A549 (cell line): ENCODE results near the gene RAB3GAP1.

Experiments used
- CHD2 ChIP-seq: fragments of 150-350 bp; IDR thresholded peaks from 2 replicates; pipeline ENCODE4 v1.6.1; 2014; ENCODE audit warnings: low read length; ENCODE audit not compliant: partially characterized antibody
- CHD4 ChIP-seq: fragments of 200-600 bp; sonication (generic); IDR thresholded peaks from 2 replicates; pipeline ENCODE4 v1.6.1; 2016; ENCODE audit warnings: antibody characterized with exemption, mild to moderate bottlenecking, borderline replicate concordance
- EP300 ChIP-seq, 2 experiments: fragments of >200 bp; sonication (Bioruptor Twin); formaldehyde crosslinking; IDR thresholded peaks; 2 replicates in 1 of 2; 3 replicates in 1 of 2; pipeline ENCODE4 v1.6.1; 2016 to 2017
- FOXS1 ChIP-seq: fragments of 250-450 bp; sonication (Bioruptor Pico); IDR thresholded peaks from 2 replicates; pipeline ENCODE4 v1.5.0; 2020; ENCODE audit warnings: mild to moderate bottlenecking, moderate library complexity
- JUN ChIP-seq, 2 experiments: fragments of >200 bp; sonication (Bioruptor Twin); formaldehyde crosslinking; IDR thresholded peaks; 2 replicates in 1 of 2; 3 replicates in 1 of 2; pipeline ENCODE4 v1.6.1; 2016 to 2017
- NFE2L2 ChIP-seq: fragments of 150-350 bp; conservative IDR thresholded peaks from 2 replicates; pipeline ENCODE4 v1.6.1; 2014; ENCODE audit warnings: low read length
- PHF8 ChIP-seq: fragments of 200-600 bp; sonication (generic); IDR thresholded peaks from 2 replicates; pipeline ENCODE4 v1.6.1; 2016; ENCODE audit warnings: low read depth, mild to moderate bottlenecking, antibody characterized with exemption, moderate library complexity, borderline replicate concordance
- POLR2A ChIP-seq: IDR thresholded peaks from 2 replicates; pipeline ENCODE4 v1.6.1; 2012; ENCODE audit warnings: mild to moderate bottlenecking, low read length
- RAD21 ChIP-seq, 2 experiments: fragments of >200 bp in 1 of 2; sonication (Bioruptor Twin) in 1 of 2; formaldehyde crosslinking in 1 of 2; IDR thresholded peaks in 1 of 2; conservative IDR thresholded peaks in 1 of 2; 2 replicates in 1 of 2; 3 replicates in 1 of 2; pipeline ENCODE4 v1.6.1; 2012 to 2018; ENCODE audit warnings: inconsistent platforms in 1 of 2
- SREBF2 ChIP-seq: fragments of 450-650 bp; IDR thresholded peaks from 2 replicates; pipeline ENCODE4 v1.6.1; 2014; ENCODE audit warnings: mild to moderate bottlenecking, moderate library complexity
- TF ChIP-seq, protein P1 (sequence below): IDR thresholded peaks from 2 replicates; pipeline ENCODE4 v1.6.1; 2012
- TF ChIP-seq, protein P2 (sequence below): fragments of 200-600 bp; sonication (generic); IDR thresholded peaks from 2 replicates; pipeline ENCODE4 v1.6.1; 2016; ENCODE audit warnings: antibody characterized with exemption, mild to moderate bottlenecking, moderate library complexity
- TF ChIP-seq, protein P3 (sequence below): fragments of >200 bp; sonication (Bioruptor Twin); formaldehyde crosslinking; IDR thresholded peaks from 3 replicates; pipeline ENCODE4 v1.5.1; 2016
- TF ChIP-seq, protein P4 (sequence below): fragments of 250-450 bp; sonication (Bioruptor Pico); IDR thresholded peaks from 2 replicates; pipeline ENCODE4 v1.5.0; 2020; ENCODE audit warnings: low read depth, mild to moderate bottlenecking, moderate library complexity

DNA sequence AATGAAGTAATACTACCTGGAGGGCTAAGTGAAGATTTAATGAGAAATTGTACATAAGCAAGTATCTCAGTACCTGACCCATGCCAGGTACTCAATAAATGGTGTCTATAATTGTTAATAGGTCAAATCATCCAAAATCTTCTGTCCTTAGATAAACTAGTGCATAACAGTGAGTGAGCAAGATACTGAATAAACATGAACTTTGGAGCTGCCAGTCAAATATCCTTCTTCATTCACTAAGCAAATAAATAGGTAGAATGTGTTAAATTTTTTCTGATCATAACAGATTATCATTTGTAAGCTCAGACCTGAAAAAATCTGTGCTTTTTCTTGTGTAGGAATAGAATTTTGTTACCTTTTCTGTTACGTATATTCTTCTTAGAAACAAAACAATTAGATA lies 39.6 kb downstream of the RAB3GAP1 start:
- TF ChIP-seq CHD4 (no peak), NFE2L2 (no peak), CHD2 (no peak), POLR2A (no peak), RAD21 (conservative IDR thresholded peaks at IDR 0.05 in 1 of 2, IDR thresholded peaks at IDR 0.05 in 1 of 2) (no peak), EP300 (IDR thresholded peaks at IDR 0.05) (no peak), FOXS1 (CRISPR knock-in tag) (no peak), JUN (IDR thresholded peaks at IDR 0.05) (no peak), PHF8 (no peak), SREBF2 (no peak)
- TF ChIP-seq, protein P1, sequence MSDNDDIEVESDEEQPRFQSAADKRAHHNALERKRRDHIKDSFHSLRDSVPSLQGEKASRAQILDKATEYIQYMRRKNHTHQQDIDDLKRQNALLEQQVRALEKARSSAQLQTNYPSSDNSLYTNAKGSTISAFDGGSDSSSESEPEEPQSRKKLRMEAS: no peak
- TF ChIP-seq, protein P2, sequence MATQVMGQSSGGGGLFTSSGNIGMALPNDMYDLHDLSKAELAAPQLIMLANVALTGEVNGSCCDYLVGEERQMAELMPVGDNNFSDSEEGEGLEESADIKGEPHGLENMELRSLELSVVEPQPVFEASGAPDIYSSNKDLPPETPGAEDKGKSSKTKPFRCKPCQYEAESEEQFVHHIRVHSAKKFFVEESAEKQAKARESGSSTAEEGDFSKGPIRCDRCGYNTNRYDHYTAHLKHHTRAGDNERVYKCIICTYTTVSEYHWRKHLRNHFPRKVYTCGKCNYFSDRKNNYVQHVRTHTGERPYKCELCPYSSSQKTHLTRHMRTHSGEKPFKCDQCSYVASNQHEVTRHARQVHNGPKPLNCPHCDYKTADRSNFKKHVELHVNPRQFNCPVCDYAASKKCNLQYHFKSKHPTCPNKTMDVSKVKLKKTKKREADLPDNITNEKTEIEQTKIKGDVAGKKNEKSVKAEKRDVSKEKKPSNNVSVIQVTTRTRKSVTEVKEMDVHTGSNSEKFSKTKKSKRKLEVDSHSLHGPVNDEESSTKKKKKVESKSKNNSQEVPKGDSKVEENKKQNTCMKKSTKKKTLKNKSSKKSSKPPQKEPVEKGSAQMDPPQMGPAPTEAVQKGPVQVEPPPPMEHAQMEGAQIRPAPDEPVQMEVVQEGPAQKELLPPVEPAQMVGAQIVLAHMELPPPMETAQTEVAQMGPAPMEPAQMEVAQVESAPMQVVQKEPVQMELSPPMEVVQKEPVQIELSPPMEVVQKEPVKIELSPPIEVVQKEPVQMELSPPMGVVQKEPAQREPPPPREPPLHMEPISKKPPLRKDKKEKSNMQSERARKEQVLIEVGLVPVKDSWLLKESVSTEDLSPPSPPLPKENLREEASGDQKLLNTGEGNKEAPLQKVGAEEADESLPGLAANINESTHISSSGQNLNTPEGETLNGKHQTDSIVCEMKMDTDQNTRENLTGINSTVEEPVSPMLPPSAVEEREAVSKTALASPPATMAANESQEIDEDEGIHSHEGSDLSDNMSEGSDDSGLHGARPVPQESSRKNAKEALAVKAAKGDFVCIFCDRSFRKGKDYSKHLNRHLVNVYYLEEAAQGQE: no peak
- TF ChIP-seq, protein P3, sequence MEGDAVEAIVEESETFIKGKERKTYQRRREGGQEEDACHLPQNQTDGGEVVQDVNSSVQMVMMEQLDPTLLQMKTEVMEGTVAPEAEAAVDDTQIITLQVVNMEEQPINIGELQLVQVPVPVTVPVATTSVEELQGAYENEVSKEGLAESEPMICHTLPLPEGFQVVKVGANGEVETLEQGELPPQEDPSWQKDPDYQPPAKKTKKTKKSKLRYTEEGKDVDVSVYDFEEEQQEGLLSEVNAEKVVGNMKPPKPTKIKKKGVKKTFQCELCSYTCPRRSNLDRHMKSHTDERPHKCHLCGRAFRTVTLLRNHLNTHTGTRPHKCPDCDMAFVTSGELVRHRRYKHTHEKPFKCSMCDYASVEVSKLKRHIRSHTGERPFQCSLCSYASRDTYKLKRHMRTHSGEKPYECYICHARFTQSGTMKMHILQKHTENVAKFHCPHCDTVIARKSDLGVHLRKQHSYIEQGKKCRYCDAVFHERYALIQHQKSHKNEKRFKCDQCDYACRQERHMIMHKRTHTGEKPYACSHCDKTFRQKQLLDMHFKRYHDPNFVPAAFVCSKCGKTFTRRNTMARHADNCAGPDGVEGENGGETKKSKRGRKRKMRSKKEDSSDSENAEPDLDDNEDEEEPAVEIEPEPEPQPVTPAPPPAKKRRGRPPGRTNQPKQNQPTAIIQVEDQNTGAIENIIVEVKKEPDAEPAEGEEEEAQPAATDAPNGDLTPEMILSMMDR: no peak
- TF ChIP-seq, protein P4, sequence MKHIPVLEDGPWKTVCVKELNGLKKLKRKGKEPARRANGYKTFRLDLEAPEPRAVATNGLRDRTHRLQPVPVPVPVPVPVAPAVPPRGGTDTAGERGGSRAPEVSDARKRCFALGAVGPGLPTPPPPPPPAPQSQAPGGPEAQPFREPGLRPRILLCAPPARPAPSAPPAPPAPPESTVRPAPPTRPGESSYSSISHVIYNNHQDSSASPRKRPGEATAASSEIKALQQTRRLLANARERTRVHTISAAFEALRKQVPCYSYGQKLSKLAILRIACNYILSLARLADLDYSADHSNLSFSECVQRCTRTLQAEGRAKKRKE: no peak
